Vagina (tissue), 2 donors: ENCODE results near the gene IQSEC2.

Experiments used
- POLR2A ChIP-seq, 2 donors: fragments of 450-650 bp; IDR thresholded peaks; one replicate each; pipeline ENCODE4 v1.6.1; 2017; ENCODE audit warnings: antibody characterized with exemption in 2 of 2, mild to moderate bottlenecking in 2 of 2, moderate library complexity in 2 of 2
- POLR2AphosphoS5 ChIP-seq, 2 donors: sonication (generic); formaldehyde crosslinking; IDR thresholded peaks; one replicate each; pipeline ENCODE4 v1.9.0; 2017; ENCODE audit warnings: antibody characterized with exemption in 2 of 2, mild to moderate bottlenecking in 2 of 2, low read depth in 1 of 2; ENCODE audit not compliant: insufficient read depth in 1 of 2
- TF ChIP-seq, protein P1 (sequence below), 3 experiments: fragments of 450-650 bp in 2 of 3; fragments of 200-600 bp in 1 of 3; sonication (generic) in 1 of 3; IDR thresholded peaks; one replicate each; pipeline ENCODE4 v1.5.1; 2017 to 2019; ENCODE audit warnings: antibody characterized with exemption in 3 of 3, mild to moderate bottlenecking in 2 of 3, moderate library complexity in 2 of 3

DNA sequence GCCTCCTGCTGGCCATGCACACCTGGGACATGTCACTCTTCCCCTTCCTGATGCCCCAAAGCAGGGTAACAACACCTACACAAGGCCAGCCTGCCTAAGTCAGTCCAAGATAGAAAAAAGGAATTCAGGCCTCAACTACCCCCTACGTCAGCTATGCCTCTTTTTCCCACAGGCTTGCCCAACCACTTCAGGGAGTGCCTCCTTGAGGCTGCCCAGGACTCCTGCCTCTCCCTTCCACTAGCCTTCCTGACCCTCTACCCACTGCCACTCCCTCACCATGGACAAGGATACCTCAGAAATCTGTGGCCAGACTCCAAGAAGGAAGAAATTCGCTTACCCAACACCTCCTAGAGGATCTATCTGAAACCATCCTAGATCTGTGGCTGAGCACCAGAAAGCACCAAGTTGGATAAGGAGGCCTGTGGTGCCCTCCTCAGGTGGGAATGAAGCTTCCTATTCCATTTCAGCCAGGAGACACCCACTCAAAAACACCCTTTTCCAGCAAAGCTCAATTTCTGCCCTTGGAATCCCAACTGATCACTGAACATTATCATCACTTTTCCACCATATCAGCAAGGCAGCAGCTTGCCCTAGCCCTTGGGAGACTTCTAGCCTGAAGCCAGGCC, 58.2 kb downstream of the IQSEC2 start:
- TF ChIP-seq, protein P1, sequence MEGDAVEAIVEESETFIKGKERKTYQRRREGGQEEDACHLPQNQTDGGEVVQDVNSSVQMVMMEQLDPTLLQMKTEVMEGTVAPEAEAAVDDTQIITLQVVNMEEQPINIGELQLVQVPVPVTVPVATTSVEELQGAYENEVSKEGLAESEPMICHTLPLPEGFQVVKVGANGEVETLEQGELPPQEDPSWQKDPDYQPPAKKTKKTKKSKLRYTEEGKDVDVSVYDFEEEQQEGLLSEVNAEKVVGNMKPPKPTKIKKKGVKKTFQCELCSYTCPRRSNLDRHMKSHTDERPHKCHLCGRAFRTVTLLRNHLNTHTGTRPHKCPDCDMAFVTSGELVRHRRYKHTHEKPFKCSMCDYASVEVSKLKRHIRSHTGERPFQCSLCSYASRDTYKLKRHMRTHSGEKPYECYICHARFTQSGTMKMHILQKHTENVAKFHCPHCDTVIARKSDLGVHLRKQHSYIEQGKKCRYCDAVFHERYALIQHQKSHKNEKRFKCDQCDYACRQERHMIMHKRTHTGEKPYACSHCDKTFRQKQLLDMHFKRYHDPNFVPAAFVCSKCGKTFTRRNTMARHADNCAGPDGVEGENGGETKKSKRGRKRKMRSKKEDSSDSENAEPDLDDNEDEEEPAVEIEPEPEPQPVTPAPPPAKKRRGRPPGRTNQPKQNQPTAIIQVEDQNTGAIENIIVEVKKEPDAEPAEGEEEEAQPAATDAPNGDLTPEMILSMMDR (IDR thresholded peaks at IDR 0.05) = no peak
- TF ChIP-seq POLR2AphosphoS5 (IDR thresholded peaks at IDR 0.05; ENCODE audit: insufficient read depth in 1 of 2, low read depth in 1 of 2) = no peak
- no peak for TF ChIP-seq POLR2A (IDR thresholded peaks at IDR 0.05)
